GOT3 (cell line): ENCODE measurements around the gene MRPS33.
A peak's percentile ranks its signal among the peaks of the same experiment; 100 is the strongest.
"Not testable (repeated sequence)": the region's sequence is repeated elsewhere in the genome, so short reads cannot be mapped to it uniquely, and the experiment has no call there.

Experiments used
- DNase-seq: peaks from one replicate; lab custom pipeline; 2025; ENCODE audit warnings: mixed read lengths; lab: John Stamatoyannopoulos, UW

Gene MRPS33

DNA sequence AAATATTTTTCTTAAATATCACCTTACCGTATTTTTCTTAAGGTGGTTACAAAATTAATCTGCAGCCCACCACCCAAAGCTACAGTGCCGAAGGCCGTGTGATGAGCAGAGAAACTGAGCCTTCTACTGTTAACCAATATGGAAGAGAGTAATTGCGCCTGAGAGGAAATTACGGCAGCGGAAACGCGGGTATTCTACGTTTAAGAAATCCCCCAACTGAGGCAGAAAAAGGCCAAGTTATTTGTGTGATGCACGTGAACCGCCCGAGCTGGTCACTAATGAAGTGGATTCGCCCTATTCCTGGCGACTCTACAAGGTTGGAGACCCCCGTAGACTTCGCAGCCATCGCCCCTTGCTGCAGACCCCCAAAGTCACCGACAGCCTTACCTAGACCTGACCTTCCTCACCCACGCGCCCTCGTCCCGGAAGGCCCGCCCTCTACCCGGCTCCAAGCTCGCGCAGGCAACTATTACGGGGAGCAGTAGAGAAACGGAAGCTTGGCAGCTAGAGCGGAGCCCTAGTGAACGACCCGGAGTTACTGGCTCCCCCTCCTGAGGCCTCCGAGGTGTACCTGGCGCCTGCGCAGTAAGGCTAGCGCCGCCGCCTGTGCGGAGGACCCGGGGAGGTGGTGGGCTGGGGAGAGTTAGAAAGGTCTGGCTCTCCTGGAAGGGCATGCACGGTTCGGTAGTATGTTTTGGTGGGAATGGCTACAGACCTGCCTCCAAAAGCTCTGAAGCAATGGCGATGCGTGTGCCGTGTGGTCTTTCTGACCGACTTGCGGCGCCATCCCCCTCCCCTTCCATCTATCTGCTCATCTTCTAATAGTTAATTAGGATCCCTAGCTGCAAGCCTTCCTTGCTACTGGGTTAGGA is at the start of gene MRPS33:
MRPS33 (minus strand) TSS at position 429 of the 872 bp plus-strand sequence. CDS start 4,319 bp downstream, outside the sequence.
- peak; percentile 77 for DNase-seq

GRCh38 chr7:141057788-141058187 is 43.0 kb upstream of the MRPS33 start:
- no peak for DNase-seq

- no peak for DNase-seq
These were observed 40.4 kb upstream of the MRPS33 start for GRCh38 chr7:141055146-141055545.

GRCh38 chr7:141053626-141054025 is 38.9 kb upstream of the MRPS33 start:
- no peak for DNase-seq

DNA sequence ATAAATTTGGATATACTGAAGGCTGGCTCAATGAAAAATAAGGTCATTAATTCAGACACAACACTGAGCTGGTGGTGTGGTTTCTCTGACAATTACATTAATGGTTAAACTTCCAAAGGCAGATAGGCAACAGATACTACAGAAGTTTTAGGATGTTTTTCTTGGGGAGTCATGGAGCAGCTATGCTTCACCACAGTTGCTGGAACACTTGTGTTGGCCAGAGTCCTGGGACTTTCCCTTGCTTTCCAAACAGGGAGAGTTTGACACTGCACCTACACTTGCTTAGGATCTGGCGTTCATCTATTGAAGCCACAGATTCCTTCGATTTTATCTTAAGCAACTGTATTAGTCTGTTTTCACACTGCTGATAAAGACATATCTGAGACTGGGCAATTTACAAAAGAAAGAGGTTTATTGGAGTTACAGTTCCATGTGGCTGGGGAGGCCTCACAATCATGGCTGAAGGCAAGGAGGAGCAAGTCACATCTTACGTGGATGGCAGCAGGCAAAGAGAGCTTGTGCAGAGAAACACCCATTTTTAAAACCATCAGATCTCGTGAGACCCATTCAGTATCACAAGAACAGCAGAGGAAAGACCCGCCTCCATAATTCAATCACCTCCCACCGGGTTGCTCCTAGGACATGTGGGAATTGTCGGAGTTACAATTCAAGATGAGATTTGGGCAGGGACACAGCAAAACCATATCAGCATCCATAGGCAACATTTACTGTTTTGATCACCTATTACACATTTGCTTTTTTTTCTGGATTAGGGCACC is 31.3 kb upstream of the MRPS33 start:
- DNase-seq: no peak

DNA sequence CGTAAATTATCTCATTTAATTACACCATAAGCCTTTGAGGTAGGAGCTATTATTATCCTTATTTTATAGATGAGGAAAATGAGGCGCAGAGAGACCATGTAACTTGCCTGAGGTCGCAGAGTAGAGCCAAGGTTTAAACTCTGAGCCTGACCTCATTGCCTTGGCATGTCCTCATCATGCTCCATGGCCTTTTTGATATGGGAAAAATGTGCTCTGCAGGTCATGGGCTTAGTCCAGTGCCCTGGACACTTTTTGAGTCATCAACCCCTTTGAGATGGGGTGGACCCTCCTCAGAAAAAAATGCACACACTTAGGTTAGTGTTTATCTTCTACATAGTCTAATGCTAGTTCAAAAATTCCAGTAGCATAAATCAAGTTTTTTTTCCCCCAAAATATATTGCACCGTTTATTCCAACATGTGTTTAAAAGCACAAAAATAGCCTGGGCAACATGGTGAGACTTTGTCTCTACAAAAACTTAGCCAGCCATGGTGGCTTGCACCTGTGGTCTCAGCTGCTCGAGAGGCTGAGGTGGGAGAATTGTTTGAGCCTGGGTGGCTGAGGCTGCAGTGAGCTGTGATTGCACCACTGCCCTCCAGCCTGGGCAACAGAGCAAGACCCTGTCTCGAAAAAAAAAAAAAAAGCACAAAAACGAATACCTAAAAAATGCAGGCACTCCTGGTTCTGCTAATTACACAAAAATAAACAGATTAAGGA is 30.5 kb upstream of the MRPS33 start:
- no peak for DNase-seq

GRCh38 chr7:141043616-141044015 is 28.9 kb upstream of the MRPS33 start:
- DNase-seq: no peak

DNA sequence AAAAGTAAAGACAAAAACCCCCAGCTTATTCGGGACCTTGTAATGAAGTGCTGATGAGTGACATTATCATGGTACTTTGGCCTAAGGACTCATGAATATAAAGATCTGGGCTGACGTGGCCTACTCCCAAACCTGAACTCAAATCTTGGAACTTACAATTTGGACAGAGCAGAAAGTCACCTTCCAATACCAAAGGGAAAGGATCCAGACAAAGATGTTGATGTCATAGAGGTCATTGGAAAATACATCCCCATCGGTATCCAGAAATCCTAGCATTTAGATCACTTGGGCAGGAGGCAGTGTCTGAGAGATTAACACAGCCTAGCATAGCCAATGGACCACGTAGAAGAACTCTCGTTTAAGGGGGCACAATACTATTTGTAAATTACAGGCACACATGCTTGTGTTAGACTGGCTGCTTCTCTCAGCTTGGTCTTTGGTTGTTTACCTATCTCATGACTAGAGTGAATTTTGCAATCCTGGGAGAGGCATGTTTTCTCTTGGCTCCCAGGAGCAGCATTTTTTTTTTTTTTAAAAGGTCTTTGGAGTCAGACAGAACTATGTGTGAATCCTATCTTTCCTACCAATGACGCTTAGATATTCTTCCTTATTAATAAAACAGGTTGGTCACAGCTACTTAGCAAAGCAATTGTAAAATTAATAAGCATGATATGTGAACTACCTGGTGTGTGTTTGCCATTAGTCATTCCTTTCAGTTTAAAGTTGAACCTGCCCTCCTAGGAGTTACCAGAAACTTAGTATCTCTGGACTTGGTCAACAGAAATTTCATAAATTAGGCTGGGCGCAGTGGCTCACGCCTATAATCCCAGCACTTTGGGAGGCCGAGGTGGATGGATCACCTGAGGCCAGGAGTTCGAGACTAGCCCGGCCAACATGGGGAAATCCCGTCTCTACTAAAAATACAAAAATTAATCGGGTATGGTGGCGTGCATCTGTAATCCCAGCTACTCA is 27.8 kb upstream of the MRPS33 start:
- DNase-seq: no peak

DNA sequence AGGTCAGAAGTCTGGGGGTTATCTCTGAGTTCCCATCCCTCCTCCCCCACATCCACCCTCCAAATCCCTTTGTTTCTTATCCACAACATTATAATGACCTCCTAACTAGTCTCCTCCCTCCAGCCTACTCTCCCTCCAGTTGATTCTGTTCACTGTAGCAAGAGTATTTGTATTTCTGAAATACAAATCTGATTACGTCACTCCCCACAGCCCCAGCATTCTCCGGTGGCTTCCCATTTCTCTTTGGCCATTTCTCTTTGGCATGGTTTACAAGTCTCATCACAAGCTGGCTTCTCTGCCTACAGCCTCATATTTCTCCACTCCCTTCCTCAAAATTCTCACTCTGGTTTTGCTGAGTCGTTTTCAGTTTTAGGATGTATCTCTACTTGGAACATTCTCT is 24.6 kb upstream of the MRPS33 start:
- DNase-seq: no peak

DNA sequence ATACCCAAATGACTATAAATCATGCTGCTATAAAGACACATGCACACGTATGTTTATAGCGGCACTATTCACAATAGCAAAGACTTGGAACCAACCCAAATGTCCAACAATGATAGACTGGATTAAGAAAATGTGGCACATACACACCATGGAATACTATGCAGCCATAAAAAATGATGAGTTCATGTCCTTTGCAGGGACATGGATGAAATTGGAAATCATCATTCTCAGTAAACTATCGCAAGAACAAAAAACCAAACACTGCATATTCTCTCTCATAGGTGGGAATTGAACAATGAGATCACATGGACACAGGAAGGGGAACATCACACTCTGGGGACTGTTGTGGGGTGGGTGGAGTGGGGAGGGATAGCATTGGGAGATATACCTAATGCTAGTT is 23.3 kb upstream of the MRPS33 start:
- DNase-seq: not testable (repeated sequence)

GRCh38 chr7:141032539-141033323 is 18.0 kb upstream of the MRPS33 start:
- DNase-seq: not testable (repeated sequence)

- no peak for DNase-seq
These were observed 14.0 kb upstream of the MRPS33 start for GRCh38 chr7:141028767-141029166.

- no peak for DNase-seq
These were observed 12.3 kb upstream of the MRPS33 start for GRCh38 chr7:141027043-141027442.

DNA sequence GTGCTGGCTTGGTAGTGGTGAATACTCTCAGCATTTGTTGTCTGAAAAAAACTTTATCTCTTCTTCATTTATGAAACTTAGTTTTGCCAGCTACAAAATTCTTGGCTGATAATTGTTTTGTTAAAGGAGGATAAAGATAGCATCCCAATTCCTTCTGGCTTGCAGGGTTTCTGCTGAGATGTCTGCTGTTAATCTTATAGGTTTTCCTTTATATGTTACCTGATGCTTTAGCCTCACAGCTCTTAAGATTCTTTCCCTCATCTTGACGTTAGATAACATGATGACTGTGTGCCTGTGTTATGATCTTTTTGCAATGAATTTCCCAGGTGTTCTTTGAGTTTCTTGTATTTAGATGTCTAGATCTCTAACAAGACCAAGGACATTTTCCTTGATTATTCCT is 9.9 kb upstream of the MRPS33 start:
- no peak for DNase-seq

GRCh38 chr7:141023295-141023694 is 8.5 kb upstream of the MRPS33 start:
- no peak for DNase-seq

DNA sequence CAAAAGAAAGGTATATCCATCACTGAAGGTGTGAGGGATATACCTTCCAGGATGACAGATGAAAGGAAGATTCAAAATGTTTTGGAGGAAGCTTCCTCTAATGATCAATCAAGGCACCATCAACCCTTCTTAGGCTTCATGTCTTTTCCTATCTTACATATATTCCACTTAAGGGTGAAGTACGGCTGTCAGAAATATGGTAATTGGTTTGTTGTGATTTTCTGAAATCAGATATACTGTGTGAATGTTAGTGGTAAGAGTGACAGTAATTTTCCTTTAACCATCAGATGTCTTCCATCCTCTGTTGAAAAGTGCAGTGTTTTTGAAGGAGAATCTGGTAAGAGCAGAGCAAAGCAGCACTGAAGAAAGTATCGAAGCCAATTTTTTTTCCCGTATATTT is 2.8 kb upstream of the MRPS33 start:
- DNase-seq: no peak

DNA sequence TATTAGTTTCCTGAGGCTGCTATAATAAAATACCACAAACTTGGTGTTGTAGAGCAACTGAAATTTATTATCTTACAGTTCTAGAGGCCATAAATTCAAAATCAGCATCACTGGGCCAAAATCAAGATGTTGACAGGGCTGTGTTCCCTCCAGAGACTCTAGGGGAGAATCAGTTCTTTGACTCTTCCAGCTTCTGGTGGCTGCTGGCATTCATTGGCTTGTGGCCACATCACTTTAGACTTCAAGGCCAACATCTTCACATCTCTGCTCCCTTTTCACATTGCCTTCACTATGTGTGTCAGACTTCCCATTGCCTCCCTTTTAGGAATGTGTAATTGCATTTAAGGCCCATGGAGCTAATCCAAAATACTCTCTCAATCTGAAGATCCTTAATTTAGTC is 1.6 kb upstream of the MRPS33 start:
- no peak for DNase-seq

GRCh38 chr7:141014125-141014523 is 628 bp downstream of the MRPS33 start:
- DNase-seq: no peak

GRCh38 chr7:141013345-141013715 is 1.4 kb downstream of the MRPS33 start:
- DNase-seq: no peak

- DNase-seq: no peak
These were observed 1.9 kb downstream of the MRPS33 start for GRCh38 chr7:141012696-141013344.
